ENCODE results near the gene KNCN.

KNCN gene

DNA sequence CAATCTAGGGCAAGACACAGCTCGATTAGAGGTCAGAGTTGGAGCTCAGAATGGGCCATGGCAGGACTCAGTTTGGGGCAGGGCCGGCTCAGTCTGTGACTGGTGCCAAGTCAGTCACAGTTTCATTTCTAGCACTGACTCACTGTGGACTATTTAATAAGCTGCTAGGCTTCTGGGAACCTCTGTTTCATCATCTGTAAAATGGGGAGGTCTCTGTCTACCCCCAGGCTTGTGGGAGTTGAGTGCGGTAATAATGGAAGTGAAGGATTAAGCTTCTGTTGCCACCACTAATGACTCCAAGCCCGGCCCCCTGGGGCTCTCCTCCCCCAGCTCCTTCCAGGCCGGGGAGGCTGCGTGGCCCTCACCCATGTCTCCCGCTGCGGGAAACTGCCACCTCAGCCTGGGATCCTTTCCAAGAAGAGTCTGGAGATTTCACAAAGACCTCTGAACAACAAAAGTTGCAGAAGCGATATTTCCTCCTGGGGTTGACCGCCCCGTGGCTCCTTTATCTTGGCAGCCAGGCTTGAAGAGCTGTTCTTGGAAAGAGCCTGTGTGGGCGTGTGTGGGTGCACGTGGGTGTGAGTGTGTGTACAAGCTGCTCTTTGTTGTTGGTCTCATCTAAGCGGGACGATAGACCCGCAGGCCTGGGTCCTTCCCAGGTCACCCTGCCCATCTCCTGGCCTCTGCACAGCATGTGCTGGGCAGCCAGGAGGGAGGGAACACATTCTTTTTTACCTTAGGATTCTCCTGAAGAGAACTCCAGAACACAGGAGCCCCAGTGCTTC is 29.1 kb downstream of the KNCN start:
- DNase-seq: no peak

DNA sequence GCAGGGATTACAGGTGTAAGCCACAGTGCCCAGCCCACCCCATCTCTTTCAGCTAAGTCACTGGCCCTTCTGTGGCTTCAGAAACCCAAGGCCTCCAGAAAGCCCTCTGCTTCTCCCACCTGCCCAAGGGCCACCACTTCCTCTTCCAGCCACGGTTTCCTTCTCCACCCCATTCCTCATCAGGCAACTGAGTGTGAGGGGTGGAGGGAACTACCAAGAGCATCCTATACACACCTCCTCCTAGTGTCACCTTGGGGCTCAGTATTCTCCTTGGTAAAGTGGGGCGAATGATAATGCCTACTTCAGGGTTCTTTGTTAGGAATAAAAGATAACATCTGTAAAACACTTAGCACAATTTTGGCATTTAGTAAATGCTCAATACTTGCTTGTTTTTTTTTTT is 30.0 kb downstream of the KNCN start:
- DNase-seq: no peak

DNA sequence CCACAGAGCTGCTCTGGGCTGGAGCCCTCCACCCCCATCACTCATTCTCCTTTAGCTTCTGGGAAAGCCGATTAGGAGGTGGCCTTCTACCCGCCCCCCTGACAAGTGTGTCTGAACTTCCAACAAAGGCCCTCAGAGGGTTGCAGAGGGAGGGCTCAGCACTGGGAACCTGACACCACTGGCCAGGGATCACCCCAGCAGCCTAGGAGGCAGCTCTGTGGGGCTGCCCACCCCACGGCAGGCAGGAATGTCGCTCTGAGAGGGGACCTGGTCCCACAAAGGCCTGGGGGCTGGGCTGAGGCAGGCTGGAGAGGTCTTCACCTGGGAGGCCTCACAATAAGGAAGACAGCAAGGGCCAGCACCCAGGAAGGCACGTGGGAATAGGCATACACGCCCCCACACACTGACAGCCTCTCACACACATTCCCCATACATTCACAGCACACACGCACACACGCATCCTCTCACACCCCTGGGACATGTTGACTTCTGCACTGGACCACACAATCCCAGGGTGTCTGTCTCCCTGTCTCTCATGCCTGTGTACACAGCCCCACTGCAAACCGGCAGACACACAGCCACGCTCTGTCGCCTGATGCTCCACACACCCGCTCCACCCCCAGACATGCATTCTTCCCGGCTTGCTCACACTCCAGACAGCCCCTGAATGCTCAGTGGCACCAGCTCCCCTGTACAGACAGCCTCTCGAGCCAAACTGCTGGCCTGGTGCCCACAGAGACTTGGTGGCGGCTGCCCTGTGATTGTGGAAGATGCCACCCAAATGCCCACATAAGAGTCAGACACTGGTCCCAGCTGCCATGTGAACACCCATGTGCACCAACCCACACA is 31.2 kb downstream of the KNCN start:
- no peak for DNase-seq

DNA sequence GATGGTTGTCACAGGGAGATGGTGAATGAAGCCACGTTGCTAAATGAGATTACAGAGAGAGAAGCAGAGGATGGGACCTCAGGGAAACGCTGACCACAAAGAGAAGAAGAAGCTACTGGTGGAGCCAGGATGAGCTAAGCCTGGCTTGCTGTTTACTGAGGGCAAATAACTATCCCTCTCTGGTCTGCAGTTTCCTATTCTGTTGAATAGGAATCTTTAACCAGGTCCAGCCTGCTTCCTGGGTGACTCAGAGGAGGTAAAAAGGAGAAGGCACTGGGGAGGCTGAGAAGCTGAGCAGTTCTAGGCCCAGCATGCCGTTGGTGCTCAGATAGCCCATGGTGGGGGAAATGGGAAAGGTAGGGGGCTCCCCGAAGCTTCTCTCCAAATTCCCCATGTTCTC is 32.2 kb downstream of the KNCN start:
- no peak for DNase-seq

DNA sequence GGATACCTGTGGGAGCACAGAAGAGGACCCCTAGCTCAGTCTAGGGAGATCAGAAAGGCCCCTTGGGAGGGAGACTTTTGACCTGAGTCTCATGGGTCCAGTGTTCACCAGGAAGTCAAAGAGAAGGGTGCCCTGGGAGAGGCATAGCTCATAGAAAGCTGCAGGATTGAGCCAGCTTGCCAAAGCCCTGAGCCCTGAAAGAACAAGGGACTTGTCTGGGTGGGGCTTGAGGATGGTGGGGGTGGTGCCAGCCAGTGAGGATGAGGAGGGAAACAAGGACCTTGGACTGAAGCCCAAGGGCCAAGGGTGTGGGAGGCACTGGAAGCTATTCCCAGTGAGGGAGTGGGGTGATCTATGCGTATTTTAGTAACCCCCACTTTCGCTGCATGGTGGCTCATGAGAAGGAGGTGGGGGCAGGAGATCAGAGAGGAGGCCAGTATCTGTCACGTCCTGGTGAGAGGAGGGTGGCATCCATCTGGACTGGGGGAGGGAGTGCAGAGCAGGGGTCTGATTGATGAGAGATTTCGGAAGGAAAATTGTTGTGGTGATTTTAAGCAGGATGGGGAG is 33.4 kb downstream of the KNCN start:
- DNase-seq: no peak

DNA sequence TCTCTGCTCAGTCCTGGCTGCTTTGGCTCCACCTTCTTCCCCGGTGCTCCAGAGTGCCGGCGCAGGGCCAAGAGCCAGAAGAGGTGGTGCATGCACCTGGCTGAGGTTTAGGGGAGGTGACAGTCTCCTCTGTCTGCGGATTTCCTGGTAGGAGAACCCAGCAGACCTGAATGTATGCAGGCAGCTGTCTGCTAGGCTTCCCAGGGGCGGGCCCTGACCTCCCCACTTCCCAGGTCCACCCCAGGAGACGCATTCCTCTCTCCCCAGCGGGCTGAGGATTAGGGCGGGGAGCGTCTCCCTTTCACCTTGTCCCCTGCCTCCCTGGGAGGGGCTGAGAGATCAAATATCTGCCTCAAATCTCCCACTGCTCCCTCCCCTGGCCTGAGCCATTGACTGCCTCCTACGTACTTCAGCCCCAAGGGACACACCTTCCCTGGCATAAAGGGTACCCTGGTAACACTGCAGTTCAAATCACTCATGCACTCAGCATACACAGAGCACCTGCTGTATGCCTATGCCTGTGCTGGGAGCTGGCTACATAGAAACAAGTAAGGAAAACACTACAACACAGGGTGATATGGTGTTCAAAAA is 34.3 kb downstream of the KNCN start:
- DNase-seq: no peak

DNA sequence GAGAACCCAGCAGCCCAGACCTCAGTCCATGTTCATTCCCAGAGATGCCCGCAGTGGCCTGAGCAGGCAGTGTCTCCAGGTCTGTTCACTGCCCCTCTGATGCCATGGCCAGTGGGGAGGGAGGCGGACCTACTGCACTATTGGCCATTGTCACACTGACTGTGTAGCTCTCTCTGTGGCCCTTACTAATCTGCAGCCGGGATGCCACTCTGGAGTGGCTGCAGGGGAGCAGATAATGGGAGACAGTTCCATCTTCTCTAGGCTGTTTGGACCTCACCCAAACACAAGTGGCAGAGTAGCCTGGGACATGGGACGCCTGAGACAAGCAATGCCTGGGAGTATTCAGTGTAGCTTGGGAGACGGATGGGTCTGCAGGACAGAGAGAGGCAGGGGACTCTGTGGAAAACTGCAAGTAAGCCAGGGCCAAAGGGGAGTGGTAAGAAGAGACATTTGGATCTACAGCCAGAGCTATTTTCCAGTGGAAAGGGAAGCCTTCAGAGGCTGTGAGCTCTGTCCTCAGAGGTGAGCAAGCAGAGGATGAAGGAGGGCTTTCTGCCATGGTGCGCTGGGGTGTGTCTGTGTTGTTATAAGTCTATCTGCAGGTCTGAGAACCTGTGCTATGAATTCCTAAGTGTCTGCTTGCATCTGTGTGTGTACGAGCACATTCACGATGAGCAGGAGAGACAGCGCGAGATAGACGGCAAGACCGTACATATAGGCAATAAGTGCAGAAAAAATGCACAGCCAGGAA is 35.1 kb downstream of the KNCN start:
- no peak for DNase-seq

DNA sequence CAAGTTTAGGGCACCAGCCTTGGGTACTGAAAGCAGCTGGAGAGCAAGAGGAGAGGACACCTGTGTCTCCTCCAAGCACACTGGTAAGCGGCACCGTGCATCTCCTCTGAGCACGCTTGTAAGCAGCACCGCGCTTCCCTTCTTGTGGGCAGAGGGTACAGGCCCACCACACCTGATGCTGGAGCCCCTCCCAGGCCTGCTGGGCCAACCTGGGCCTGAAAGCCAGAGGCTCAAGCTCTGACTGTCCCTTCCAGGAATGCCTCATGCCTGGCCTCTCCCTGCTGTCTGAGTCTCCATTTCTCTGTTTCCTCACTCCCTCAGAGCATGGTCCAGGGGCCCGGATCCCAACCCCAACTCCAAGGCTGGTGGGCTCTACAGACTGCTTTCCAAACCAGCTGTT is 35.9 kb downstream of the KNCN start:
- DNase-seq: no peak

DNA sequence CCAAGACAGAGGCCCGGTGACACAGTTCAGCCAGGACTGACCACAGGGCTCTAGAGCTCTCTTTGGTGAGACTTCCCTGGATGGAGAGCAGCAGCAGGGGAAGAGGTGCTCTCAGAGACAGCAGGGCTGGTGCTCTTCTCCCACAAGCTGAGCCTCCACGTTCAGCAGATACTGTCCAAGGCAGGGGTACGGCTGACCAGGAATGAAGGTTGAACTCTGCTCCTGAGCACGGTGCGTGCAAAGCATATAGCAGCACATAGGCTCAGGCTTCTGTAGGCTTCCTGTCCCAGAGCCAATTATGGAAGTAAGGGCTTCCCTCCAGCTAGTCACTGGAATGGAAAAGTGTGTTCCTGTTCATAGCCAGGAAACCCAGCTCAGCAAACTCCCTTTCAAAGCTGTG is 37.9 kb downstream of the KNCN start:
- no peak for DNase-seq

DNA sequence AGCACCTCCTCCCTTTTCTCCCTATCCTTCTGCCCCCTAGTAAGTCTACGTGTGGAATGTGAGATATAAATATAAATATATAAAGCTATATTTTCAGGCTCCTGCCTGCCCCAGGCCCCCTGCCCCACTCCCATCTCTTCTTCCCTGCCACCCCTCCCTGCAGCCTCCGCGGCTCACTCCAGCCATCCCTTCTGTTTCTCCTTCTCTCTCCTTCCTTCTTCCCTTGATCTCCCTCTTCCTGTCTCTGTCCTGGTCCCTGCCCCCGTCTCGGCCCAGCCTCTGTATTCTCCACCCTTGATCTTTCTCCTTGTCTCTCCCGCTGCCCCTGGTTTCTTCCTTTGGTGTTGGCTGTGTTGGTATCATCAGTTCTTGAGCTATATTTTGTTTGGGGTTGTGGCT is 38.7 kb downstream of the KNCN start:
- DNase-seq: no peak

DNA sequence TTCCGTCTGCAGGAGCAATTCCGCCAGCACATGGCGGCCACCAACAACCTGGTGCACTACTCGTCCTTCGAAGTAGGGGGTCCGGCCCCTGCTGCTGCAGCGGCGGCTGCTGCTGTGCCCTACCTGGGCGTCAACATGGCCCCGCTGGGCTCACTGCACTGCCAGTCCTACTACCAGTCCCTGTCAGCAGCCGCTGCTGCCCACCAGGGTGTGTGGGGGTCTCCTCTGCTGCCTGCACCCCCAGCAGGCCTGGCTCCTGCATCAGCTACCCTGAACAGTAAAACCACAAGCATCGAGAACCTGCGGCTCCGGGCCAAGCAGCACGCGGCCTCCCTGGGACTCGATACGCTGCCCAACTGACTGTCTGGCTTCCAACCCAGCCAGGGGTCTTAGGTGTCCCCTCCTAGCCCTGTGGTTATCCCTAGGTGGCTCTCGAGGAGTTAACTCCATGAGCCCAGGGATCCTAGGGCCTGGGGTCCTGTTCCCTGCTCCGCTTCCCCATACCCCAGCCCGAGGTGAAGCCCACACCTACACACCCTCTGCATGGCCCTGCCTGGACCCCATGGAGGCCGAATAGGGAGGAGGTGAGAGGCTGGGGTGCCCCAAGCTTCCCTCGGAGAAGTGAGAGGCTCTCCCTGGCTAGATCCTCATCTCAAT is 39.2 kb downstream of the KNCN start:
- no peak for DNase-seq

DNA sequence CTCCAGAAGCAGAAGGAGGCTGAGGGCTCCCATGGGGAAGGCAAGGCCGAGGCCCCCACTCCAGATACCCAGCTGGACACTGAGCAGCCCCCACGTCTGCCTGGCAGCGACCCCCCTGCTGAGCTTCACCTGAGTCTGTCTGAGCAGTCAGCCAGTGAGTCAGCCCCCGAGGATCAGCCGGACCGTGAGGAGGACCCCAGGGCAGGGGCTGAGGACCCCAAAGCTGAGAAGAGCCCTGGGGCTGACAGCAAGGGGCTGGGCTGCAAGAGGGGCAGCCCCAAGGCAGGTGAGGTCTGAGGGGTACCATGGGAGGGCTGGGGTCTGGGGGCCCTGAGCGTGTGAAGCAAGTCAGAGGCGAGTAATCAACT is 40.5 kb downstream of the KNCN start:
- DNase-seq: no peak

DNA sequence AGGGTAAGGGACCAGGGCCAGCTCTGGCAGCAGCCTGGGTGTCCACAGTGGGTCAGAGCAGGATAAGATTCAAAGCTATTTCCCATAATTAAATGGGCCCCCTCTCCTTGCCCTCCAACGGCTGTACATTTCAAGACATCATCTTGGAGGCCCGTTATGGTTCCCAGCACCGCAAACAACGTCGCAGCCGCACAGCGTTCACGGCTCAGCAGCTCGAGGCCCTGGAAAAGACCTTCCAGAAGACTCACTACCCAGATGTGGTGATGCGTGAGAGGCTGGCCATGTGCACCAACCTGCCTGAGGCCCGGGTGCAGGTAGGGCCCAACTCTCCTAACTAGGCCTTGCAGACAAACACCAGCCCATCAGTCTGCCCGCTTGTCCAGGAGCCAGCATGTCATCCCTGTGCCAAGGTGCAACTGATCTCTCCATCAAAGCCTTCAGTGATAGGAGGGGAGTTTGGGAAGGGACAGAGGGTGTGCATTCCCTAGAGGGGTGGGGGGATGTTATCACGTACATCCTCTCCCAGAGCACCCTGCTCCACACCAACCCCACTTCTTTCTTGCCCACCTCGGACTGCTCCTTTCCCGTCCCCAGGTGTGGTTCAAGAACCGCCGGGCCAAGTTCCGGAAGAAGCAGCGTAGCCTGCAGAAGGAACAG is 41.0 kb downstream of the KNCN start:
- no peak for DNase-seq

DNA sequence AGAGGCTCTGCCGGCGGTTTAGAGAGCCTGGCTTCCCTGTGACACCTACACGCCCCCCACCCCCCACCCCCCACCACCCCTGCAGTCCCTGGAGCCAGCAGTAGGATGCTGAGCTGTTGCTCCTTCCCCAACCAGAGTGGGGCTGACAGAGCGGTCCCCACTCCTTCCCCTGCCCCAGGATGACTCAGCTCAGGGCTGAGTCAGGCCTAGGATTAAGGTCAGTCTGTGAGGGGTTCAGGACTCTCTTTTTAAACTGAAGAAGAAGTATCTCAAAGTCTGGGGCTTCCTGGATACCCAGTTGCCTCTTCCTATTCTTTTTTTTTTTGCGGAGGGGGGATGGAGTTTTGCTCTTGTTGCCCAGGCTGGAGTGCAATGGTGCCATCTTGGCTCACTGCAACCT is 42.7 kb downstream of the KNCN start:
- no peak for DNase-seq

DNA sequence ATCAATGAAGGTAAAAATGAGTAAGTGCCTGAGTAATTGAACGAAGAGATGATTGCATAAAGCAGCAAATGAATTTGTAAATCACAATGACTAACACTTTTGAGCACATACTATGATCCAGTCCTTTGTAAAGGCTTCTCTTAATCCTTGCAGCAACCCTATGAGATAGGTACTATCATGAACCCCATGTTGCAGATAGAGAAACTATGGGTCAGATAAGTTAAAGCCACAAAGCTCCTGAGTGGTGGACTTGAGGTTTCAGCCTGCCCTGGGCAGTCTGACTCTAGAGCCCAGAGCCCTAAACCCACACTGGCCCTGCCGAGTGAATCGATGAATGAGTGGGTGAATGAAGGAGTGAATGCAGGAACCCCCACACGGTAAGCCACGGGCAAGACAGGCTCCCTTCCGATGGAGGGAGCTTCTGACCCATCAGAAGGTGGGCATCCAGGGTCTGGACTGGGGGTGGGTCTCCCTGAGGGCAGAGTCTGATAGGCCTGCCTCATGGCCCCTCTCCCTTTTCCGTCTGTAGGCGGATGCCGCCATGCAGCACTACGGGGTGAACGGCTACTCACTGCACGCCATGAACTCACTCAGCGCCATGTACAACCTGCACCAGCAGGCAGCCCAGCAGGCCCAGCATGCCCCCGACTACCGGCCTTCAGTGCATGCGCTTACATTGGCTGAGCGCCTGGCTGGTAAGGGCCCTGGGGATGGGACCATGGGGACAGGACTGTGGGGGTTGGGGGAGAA is 44.8 kb downstream of the KNCN start:
- no peak for DNase-seq

DNA sequence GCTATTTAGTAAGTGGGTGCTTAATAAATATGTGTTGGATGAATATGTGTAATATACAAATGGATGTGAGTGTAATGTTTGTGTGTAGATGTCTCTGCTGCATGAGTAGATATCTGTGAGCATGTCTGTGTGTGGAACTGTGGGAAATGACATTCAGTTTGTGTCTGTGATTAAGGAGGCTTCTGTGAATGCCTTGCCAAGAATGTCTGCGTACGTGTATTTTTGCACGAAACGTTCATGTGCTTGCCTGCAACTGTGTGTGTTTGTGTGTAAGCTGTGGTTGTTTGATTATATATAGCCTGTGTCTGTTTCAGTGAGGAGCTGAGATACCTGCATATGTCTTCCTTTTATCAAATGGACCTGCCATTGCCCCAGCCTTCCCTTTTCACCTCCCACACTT is 48.0 kb downstream of the KNCN start:
- DNase-seq: no peak

DNA sequence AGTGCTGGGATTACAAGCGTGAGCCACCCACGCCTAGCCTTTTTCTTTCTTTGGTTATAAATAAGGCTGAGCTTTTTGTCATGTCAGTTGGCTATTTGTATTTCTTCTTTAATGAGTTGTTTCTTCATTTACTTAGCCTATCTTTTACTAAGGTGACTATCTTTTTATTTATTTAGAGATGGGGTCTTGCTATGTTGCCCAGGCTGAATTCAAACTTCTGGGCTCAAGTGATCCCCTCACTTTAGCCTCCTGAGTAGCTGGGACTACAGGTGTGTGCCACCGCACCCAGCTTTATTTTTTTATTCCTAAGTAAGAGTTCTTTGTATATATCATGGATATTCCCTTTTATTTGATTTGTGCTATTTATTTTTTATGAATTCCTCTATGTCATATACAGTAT is 49.9 kb downstream of the KNCN start:
- DNase-seq: no peak

DNA sequence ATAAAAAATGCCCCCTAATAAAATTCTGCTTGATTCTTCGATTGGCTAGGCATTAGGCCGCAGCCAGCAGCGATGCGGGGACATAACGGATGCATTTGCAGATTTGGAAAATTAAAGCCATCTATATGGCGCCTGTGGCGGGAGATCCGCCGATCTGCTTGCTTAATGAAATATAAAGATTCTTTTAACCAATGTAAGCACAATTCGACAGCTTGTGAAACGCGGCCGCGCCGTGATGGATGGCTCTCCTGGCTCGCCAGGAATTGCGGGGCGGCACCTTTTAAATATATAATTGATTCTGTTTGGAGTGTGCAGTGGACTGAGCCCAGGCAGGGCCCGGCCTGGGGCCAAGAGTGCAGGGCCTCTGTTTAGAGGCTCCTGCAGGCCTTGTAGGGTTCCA is 53.8 kb downstream of the KNCN start:
- DNase-seq: no peak

DNA sequence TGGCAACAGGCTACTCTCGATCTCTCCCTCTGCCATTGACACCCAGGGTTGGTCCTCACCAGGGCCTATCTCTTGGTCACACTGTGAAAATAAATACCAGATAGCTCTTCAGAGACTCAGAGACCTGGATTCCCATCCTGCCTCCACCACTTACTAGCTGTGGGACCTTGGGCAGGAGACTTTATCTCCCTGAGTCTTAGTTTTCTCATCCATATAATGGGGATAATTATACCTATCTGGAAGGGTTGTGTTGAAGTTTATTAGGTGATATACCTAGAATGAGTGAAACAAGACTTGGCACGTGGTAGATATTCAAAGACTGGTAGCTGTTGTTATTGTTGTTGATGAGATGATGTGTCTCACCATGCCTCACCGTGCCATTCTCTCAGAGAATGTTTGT is 54.4 kb downstream of the KNCN start:
- DNase-seq: no peak

DNA sequence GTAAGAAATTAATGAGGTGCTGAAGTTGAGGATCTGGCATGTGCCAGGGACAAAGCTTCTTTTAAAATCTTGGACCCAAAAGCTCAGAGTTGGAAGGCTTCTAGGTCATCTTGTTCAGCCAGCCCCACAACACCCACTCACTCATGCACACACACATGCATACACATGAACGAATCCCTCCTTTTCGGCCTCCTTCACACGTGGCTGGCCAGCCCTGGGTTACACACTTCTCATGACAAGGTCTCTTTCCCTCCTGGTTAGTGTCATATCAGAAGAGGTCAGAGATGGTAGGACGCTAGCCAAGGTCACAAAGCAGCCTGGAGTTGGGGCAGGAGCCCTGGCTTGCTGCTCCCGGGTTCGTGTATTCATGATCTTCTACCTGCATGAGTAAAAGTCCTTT is 54.9 kb downstream of the KNCN start:
- no peak for DNase-seq

DNA sequence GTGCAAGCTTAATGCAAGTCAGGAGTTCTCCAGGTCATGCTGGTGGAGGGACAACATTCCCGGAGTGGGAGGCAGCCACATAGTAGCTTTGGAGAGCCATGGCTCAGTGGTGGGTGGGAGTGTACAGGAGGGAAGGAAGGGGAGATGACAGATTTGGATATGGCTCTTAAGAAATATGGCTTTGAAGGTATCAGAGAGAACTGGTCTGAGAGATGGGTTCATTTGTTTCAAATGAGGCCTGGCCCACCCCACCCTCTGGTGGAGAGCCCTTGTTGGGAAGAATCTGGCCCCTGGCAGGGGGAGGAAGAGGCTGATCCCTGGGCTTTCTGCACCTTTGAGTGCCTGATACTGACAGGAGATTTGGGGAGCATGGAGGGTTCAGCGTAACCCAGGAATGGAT is 55.7 kb downstream of the KNCN start:
- DNase-seq: no peak
